Measurements from ENCODE around the gene RNF32. TPM values are rescaled to one million over a fixed set of nuclear protein-coding genes. Genes with fewer than 3 reads are reported as not detected.

RNF32 gene
- total RNA-seq, 4 donors from 2014 or later, result 0.29 to 1.1 (median 0.83) TPM; not detected in 1

- no peak for DNase-seq (ENCODE audit: extremely low spot score)
- 35% methylated on average over 17 of the region's 17 CpGs for WGBS
- Histone ChIP-seq H3K4me1 (peaks cover 10 to 13% (median 12%) of the 10 kb centered on the region in 4 donors), H3K27me3 (peaks cover 0 to 42% (median 16%) of the 10 kb centered on the region in 4 donors), H3K36me3 (no peaks in the 10 kb centered on the region), H3K9me3 (peaks cover 0 to 5% (median 0%) of the 10 kb centered on the region in 4 donors), H3K4me3 (peak overlapping the region; percentile 48 to 57 (median 49)), H3K27ac (replicated peaks in 1 of 4) (no peak overlapping the region)
- TF ChIP-seq EP300 (IDR thresholded peaks at IDR 0.05) (no peak), POLR2A (IDR thresholded peaks at IDR 0.05; ENCODE audit: low read depth) (no peak), POLR2AphosphoS5 (IDR thresholded peaks at IDR 0.05) (no peak), CTCF (IDR thresholded peaks at IDR 0.05) (no peak)
- intact Hi-C loops (cut with DNase I), result no loop called here
Measured at GRCh38 chr7:156608173-156608478, 32.4 kb upstream of the RNF32 start.

- intact Hi-C loops (cut with DNase I), result no loop called here
- H3K27me3 ChIP-seq, result peaks cover 0 to 47% (median 16%) of the 10 kb centered on the region in 4 donors
- peaks cover 0 to 5% (median 0%) of the 10 kb centered on the region in 4 donors for H3K9me3 ChIP-seq
- H3K4me3 ChIP-seq, result no peak overlapping the region
- 68% methylated on average over 7 of the region's 7 CpGs for WGBS
- peaks cover 10 to 13% (median 12%) of the 10 kb centered on the region in 4 donors for H3K4me1 ChIP-seq
- no peaks in the 10 kb centered on the region for H3K36me3 ChIP-seq
- TF ChIP-seq CTCF (IDR thresholded peaks at IDR 0.05) (no peak), POLR2A (IDR thresholded peaks at IDR 0.05; ENCODE audit: low read depth) (no peak), EP300 (IDR thresholded peaks at IDR 0.05) (no peak), POLR2AphosphoS5 (IDR thresholded peaks at IDR 0.05) (no peak)
- DNase-seq (ENCODE audit: extremely low spot score), result no peak
- H3K27ac ChIP-seq (replicated peaks in 1 of 4), result no peak overlapping the region
Measured at GRCh38 chr7:156609010-156609877, 31.3 kb upstream of the RNF32 start.

GRCh38 chr7:156610130-156610529 lies 30.4 kb upstream of the RNF32 start:
- intact Hi-C loops (cut with DNase I), result no loop called here
- DNase-seq (ENCODE audit: extremely low spot score), result no peak
- no peaks in the 10 kb centered on the region for H3K36me3 ChIP-seq
- no peak overlapping the region for H3K27ac ChIP-seq (replicated peaks in 1 of 4)
- peaks cover 0 to 45% (median 16%) of the 10 kb centered on the region in 4 donors for H3K27me3 ChIP-seq
- peaks cover 0 to 5% (median 0%) of the 10 kb centered on the region in 4 donors for H3K9me3 ChIP-seq
- no peak for TF ChIP-seq POLR2A (IDR thresholded peaks at IDR 0.05; ENCODE audit: low read depth)
- no peak for TF ChIP-seq EP300 (IDR thresholded peaks at IDR 0.05)
- no peak for TF ChIP-seq CTCF (IDR thresholded peaks at IDR 0.05)
- TF ChIP-seq POLR2AphosphoS5 (IDR thresholded peaks at IDR 0.05), result no peak
- H3K4me3 ChIP-seq, result no peak overlapping the region
- WGBS, result 83% methylated on average over 11 of the region's 11 CpGs
- peaks cover 10 to 13% (median 12%) of the 10 kb centered on the region in 4 donors for H3K4me1 ChIP-seq

- WGBS, result 78% methylated on average over 11 of the region's 11 CpGs
Measured at GRCh38 chr7:156610601-156611000, 30.0 kb upstream of the RNF32 start.

More at GRCh38 chr7:156610601-156611000, 30.0 kb upstream of the RNF32 start:
- peaks cover 10 to 13% (median 12%) of the 10 kb centered on the region in 4 donors for H3K4me1 ChIP-seq
- DNase-seq (ENCODE audit: extremely low spot score), result no peak
- intact Hi-C loops (cut with DNase I), result no loop called here
- no peak for TF ChIP-seq POLR2A (IDR thresholded peaks at IDR 0.05; ENCODE audit: low read depth)
- TF ChIP-seq EP300 (IDR thresholded peaks at IDR 0.05), result no peak
- no peak for TF ChIP-seq CTCF (IDR thresholded peaks at IDR 0.05)
- TF ChIP-seq POLR2AphosphoS5 (IDR thresholded peaks at IDR 0.05), result no peak
- H3K27ac ChIP-seq (replicated peaks in 1 of 4), result no peak overlapping the region
- peaks cover 0 to 41% (median 13%) of the 10 kb centered on the region in 4 donors for H3K27me3 ChIP-seq
- H3K9me3 ChIP-seq, result peaks cover 0 to 5% (median 0%) of the 10 kb centered on the region in 4 donors
- no peak overlapping the region for H3K4me3 ChIP-seq
- no peaks in the 10 kb centered on the region for H3K36me3 ChIP-seq
